HG03175 (cell line): ENCODE data around the gene ARHGAP19.

ENCODE experiments used
- ATAC-seq: cut with Tn5 transposase; IDR thresholded peaks from one replicate; pipeline ENCODE4 v1.9.1; 2021; ENCODE audit warnings: mild to moderate bottlenecking, moderate library complexity; ENCODE audit not compliant: unreplicated experiment

ARHGAP19 gene

GRCh38 chr10:97173036-97173435 is 119.4 kb downstream of the ARHGAP19 start:
- ATAC-seq: no peak
